ENCODE data around the gene NLRP6. TPM values are rescaled to one million over a fixed set of nuclear protein-coding genes. Genes with fewer than 3 reads are reported as not detected.
"Not testable (repeated sequence)": the region's sequence is repeated elsewhere in the genome, so short reads cannot be mapped to it uniquely, and the experiment has no call there.

Gene NLRP6
- total RNA-seq, 1 donor from 2014 or later = not detected

GRCh38 chr11:267491-267994 lies 10.7 kb upstream of the NLRP6 start:
- Histone ChIP-seq H3K9me3 (replicated peaks) (peaks cover 12% of the 10 kb centered on the region), H3K27ac (replicated peaks) (peak overlapping the region; percentile 66), H3K36me3 (no peaks in the 10 kb centered on the region), H3K4me3 (peak overlapping the region; percentile 48), H3K4me1 (no peaks in the 10 kb centered on the region), H3K27me3 (ENCODE audit: low read depth) (peaks cover 46% of the 10 kb centered on the region)
- peak; percentile 52 for DNase-seq
- no peak for TF ChIP-seq CTCF (IDR thresholded peaks at IDR 0.05; ENCODE audit: borderline replicate concordance)
- intact Hi-C loops (cut with micrococcal nuclease) = no loop called here

GRCh38 chr11:268716-269145 lies 9.5 kb upstream of the NLRP6 start:
- H3K27me3 ChIP-seq (ENCODE audit: low read depth) = peaks cover 48% of the 10 kb centered on the region
- H3K36me3 ChIP-seq; H3K4me1 ChIP-seq; intact Hi-C loops (cut with micrococcal nuclease): not testable (repeated sequence)
- DNase-seq = peak; percentile 64
- H3K9me3 ChIP-seq (replicated peaks) = peaks cover 12% of the 10 kb centered on the region
- peak overlapping the region; percentile 66 for H3K27ac ChIP-seq (replicated peaks)
- peak overlapping the region; percentile 48 for H3K4me3 ChIP-seq

DNA sequence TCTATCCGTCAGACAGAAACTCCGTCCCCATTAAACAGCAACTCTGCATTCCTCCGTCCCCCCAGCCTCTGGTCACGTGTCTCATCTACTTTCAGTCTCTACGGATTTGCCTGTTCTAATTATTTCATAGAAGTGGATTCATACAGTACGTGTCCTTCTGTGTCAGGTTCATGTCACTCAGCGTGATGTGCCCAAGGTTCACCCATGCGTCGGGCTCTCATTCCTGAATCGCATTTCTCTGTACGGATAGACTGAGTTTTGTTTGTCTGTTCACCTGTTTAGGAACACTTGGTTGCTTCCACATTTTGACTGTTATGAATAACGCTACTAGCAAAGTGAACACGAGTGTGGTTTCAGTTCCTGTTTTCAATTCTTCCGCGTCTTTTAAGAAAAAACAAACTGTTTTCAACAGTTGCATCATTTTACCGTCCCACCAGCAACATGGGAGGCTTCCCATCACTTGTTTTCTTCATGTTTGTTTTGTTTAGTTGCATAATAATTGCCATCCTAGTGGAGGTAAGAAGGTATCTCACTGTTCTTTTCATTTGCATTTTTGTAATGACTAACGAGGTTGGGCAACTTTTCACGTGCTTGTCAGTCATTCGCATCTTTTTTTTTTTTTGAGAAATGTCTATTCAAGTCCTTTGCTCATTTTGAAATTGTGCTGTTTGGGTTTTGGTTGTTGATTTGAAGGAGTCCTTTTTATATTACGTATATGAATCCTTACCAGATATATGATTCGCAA lies 8.9 kb upstream of the NLRP6 start:
- TF ChIP-seq CTCF (IDR thresholded peaks at IDR 0.05; ENCODE audit: borderline replicate concordance) = no peak
- Histone ChIP-seq H3K9me3 (replicated peaks) (peaks cover 12% of the 10 kb centered on the region), H3K27me3 (ENCODE audit: low read depth) (peaks cover 48% of the 10 kb centered on the region), H3K27ac (replicated peaks) (peak overlapping the region; percentile 66), H3K4me1 (no peaks in the 10 kb centered on the region), H3K36me3 (no peaks in the 10 kb centered on the region), H3K4me3 (peak overlapping the region; percentile 48)
- no peak for DNase-seq
- intact Hi-C loops (cut with micrococcal nuclease) = no loop called here

DNA sequence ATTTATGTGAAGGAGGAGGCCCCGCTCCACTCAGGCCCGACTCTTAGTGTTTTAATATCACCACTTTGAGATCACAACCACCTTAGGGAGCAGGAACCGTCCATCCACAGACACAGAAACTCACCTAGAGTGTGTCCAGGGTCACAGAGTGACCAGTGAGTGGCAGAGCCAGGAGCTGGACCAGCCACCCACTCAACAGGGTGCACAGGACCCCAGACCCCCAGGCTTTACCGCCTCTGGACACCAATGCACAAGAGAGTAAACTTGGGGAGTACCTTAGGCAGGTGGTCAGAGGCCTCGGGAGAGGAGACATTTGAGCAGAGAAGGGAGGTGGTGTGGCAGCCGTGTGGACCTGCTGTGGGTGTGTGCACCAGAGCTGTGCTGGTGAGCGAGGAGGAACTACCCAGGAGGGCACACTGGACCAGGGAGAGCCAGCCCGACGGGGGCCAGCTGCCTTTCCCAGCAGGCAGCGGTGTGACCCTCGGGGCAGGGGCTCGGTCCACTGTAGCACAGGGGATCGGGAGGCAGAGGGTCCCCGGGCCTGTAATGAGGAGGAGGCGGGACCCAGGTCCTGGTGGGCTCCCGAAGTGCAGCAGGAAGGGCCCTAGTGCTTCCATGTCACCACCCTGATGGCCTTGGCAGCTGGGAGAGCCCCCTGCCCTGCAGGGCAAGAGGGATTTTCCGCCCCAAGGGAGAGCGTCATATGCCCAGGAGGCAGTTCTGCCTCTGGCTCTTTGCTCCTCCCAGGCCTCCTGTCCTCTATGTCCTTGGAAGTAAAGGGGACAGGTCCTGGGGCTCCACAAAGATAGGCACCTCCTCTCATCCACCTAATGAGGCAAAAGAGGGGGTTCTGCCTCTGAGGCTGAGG lies 7.5 kb upstream of the NLRP6 start:
- no peak for TF ChIP-seq CTCF (IDR thresholded peaks at IDR 0.05; ENCODE audit: borderline replicate concordance)
- intact Hi-C loops (cut with micrococcal nuclease) = no loop called here
- Histone ChIP-seq H3K9me3 (replicated peaks) (peaks cover 8% of the 10 kb centered on the region), H3K36me3 (no peaks in the 10 kb centered on the region), H3K4me3 (no peak overlapping the region), H3K27ac (replicated peaks) (peak overlapping the region; percentile 19), H3K4me1 (no peaks in the 10 kb centered on the region), H3K27me3 (ENCODE audit: low read depth) (peaks cover 48% of the 10 kb centered on the region)
- DNase-seq = no peak

DNA sequence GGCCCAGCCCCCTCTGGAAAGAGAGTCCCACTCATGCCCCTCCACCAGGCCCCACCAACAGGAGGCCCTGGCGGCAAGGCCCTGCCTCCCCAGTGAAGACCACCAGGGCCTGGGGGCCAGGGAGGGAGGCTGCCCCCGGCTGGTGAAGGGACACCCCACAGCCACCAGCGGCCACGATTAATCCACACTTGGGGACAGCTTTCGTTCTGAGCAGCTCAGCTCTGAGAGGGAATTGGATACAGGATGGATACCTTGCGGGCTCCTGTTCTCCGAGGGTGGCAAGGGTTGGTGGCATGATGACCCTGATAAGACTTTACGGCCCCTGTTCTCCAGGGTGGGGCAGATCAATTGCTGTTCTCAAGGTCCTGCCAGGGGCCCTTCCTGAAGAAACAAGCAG lies 6.9 kb upstream of the NLRP6 start:
- Histone ChIP-seq H3K27ac (replicated peaks) (no peak overlapping the region), H3K36me3 (no peaks in the 10 kb centered on the region), H3K4me3 (no peak overlapping the region), H3K9me3 (replicated peaks) (peaks cover 2% of the 10 kb centered on the region), H3K4me1 (no peaks in the 10 kb centered on the region), H3K27me3 (ENCODE audit: low read depth) (peaks cover 49% of the 10 kb centered on the region)
- TF ChIP-seq CTCF (IDR thresholded peaks at IDR 0.05; ENCODE audit: borderline replicate concordance) = no peak
- intact Hi-C loops (cut with micrococcal nuclease) = no loop called here
- no peak for DNase-seq

All from left ventricle myocardium inferior (tissue), 1 donor.